Astrocyte of the cerebellum (primary cell): ENCODE data around the gene ARPC4.

Experiments
- DNase-seq: peaks from one replicate; pipeline ENCODE4 v3.0.0-alpha.2; 2011; ENCODE audit warnings: low read depth
- H3K4me3 ChIP-seq: 2 replicates; pipeline ENCODE4 v1.5.1; 2011; ENCODE audit warnings: mild to moderate bottlenecking, low read depth, low read length, moderate library complexity
- CTCF ChIP-seq: IDR thresholded peaks from 2 replicates; pipeline ENCODE4 v1.5.1; 2012; ENCODE audit warnings: low read length, low read depth, moderate library complexity, mild to moderate bottlenecking; ENCODE audit errors: missing control alignments
- in situ Hi-C: cut with HindIII; loops from 2 replicates; pipeline ENCODE4 v1.10.0; 2017; ENCODE audit warnings: low sequenced_read_pairs

Gene ARPC4

GRCh38 chr3:9806688-9807589 lies 14.1 kb downstream of the ARPC4 start:
- in situ Hi-C loops = no loop called here
- no peak for TF ChIP-seq CTCF
- DNase-seq = no peak
- no peak overlapping the region for H3K4me3 ChIP-seq

GRCh38 chr3:9807981-9808344 lies 15.1 kb downstream of the ARPC4 start:
- no peak overlapping the region for H3K4me3 ChIP-seq
- in situ Hi-C loops = no loop called here
- DNase-seq = no peak
- no peak for TF ChIP-seq CTCF

GRCh38 chr3:9808345-9809037 lies 15.6 kb downstream of the ARPC4 start:
- peak; percentile 33 for TF ChIP-seq CTCF
- no peak for DNase-seq
- no peak overlapping the region for H3K4me3 ChIP-seq
- in situ Hi-C loops = no loop called here

GRCh38 chr3:9809239-9809614 lies 16.3 kb downstream of the ARPC4 start:
- TF ChIP-seq CTCF = no peak
- H3K4me3 ChIP-seq = peak overlapping the region; percentile 47
- no peak for DNase-seq
- in situ Hi-C loops = no loop called here

GRCh38 chr3:9809615-9810432 lies 16.9 kb downstream of the ARPC4 start, which contains the start of gene TTLL3:
TSS of gene TTLL3 (plus strand) at chr3:9810262. CDS start at chr3:9810662, 400 bp downstream.
- in situ Hi-C loops = no loop called here
- no peak for TF ChIP-seq CTCF
- peak within 1 kb of the TSS; percentile 47 for H3K4me3 ChIP-seq
- DNase-seq = no peak

GRCh38 chr3:9810433-9810770 lies 17.5 kb downstream of the ARPC4 start:
- TF ChIP-seq CTCF = no peak
- no peak for DNase-seq
- peak overlapping the region; percentile 47 for H3K4me3 ChIP-seq
- in situ Hi-C loops = no loop called here
